IMR-90 (cell line): ENCODE results near the gene NIPSNAP3A. TPM values are rescaled to one million over a fixed set of nuclear protein-coding genes. Genes with fewer than 3 reads are reported as not detected.

Experiments used
- ATAC-seq: fragments of 200-7000 bp; cut with Tn5 transposase; 2 replicates; pipeline ENCODE4 v1.9.1; 2020; ENCODE audit warnings: low read depth, mild to moderate bottlenecking, moderate library complexity
- BruUV-seq: library from RNA; stranded (reverse); fragments of 400-500 nt; replicated peaks from 2 replicates; lab custom pipeline; 2021; lab: Mats Ljungman, UMichigan
- CTCF ChIA-PET: fragments of 300-600 bp; formaldehyde crosslinking; extraction: SDS; loops from one replicate; lab custom pipeline; 2021; ENCODE audit warnings: antibody characterized with exemption; lab: Yijun Ruan, JAX
- POLR2A ChIA-PET: fragments of 300-600 bp; sonication (Branson Sonifier 250); formaldehyde crosslinking; loops from one replicate; lab custom pipeline; 2022; ENCODE audit warnings: antibody characterized with exemption; ENCODE audit not compliant: unreplicated experiment; lab: Charles Lee
- DNase-seq: peaks from one replicate; pipeline ENCODE4 v3.0.0; 2013
- H2AFZ ChIP-seq: replicated peaks from 2 replicates; pipeline ENCODE3; 2013; ENCODE audit warnings: low read length, mild to moderate bottlenecking; ENCODE audit not compliant: poor library complexity
- H2AK5ac ChIP-seq: 2 replicates; pipeline ENCODE4 v1.6.1; 2013; ENCODE audit warnings: low read depth, low read length, inconsistent platforms
- H2AK9ac ChIP-seq: replicated peaks from 2 replicates; pipeline ENCODE3; 2013; ENCODE audit warnings: mild to moderate bottlenecking, low read depth, low read length, moderate library complexity; ENCODE audit not compliant: poor library complexity
- H2BK120ac ChIP-seq: 2 replicates; pipeline ENCODE4 v1.6.1; 2013; ENCODE audit warnings: low read depth, low read length, inconsistent platforms
- H2BK15ac ChIP-seq: 3 replicates; pipeline ENCODE4 v1.6.1; 2013; ENCODE audit warnings: low read depth, low read length, inconsistent platforms
- H2BK20ac ChIP-seq: 2 replicates; pipeline ENCODE4 v1.6.1; 2013; ENCODE audit warnings: low read depth, mild to moderate bottlenecking, inconsistent platforms, low read length, moderate library complexity
- H2BK5ac ChIP-seq: 2 replicates; pipeline ENCODE4 v1.6.1; 2013; ENCODE audit warnings: mild to moderate bottlenecking, low read depth, low read length, inconsistent platforms; ENCODE audit not compliant: poor library complexity, severe bottlenecking
- H3K14ac ChIP-seq: replicated peaks from 2 replicates; pipeline ENCODE4 v1.6.1; 2013; ENCODE audit warnings: low read depth, low read length, inconsistent platforms
- H3K18ac ChIP-seq: 2 replicates; pipeline ENCODE4 v1.6.1; 2013; ENCODE audit warnings: low read depth, low read length, control low read depth
- H3K23ac ChIP-seq: 2 replicates; pipeline ENCODE4 v1.6.1; 2013; ENCODE audit warnings: low read depth, low read length, inconsistent platforms
- H3K27ac ChIP-seq: 2 replicates; pipeline ENCODE4 v1.5.1; 2013; ENCODE audit warnings: mild to moderate bottlenecking, control low read depth, low read length; ENCODE audit not compliant: insufficient read depth
- H3K27me3 ChIP-seq: 2 replicates; pipeline ENCODE4 v1.6.1; 2013; ENCODE audit warnings: low read length; ENCODE audit not compliant: control insufficient read depth, insufficient read depth
- H3K36me3 ChIP-seq: 2 replicates; pipeline ENCODE4 v1.6.1; 2013; ENCODE audit warnings: low read length, mixed read lengths; ENCODE audit not compliant: control insufficient read depth, insufficient read depth
- H3K4ac ChIP-seq: 2 replicates; pipeline ENCODE4 v1.6.1; 2013; ENCODE audit warnings: low read depth, low read length, inconsistent platforms
- H3K4me1 ChIP-seq: 2 replicates; pipeline ENCODE4 v1.6.1; 2013; ENCODE audit warnings: low read length, mixed read lengths; ENCODE audit not compliant: control insufficient read depth, insufficient read depth
- H3K4me2 ChIP-seq: 2 replicates; pipeline ENCODE4 v1.6.1; 2013; ENCODE audit warnings: low read depth, mild to moderate bottlenecking, control low read depth, low read length, moderate library complexity
- H3K4me3 ChIP-seq: 2 replicates; pipeline ENCODE4 v1.5.1; 2013; ENCODE audit warnings: low read depth, mild to moderate bottlenecking, control low read depth, low read length, moderate library complexity; ENCODE audit not compliant: insufficient read depth
- H3K56ac ChIP-seq: 2 replicates; pipeline ENCODE4 v1.6.1; 2013; ENCODE audit warnings: low read length, inconsistent platforms; ENCODE audit not compliant: insufficient read depth; ENCODE audit errors: extremely low read depth
- H3K79me1 ChIP-seq, 2 experiments: 2 replicates each; pipeline ENCODE4 v1.6.1; 2013; ENCODE audit warnings: low read length in 2 of 2, inconsistent platforms in 1 of 2, low read depth in 1 of 2
- H3K9ac ChIP-seq: 2 replicates; pipeline ENCODE4 v1.6.1; 2013; ENCODE audit warnings: low read depth, low read length, control low read depth
- H3K9me1 ChIP-seq: 2 replicates; pipeline ENCODE4 v1.6.1; 2013; ENCODE audit warnings: low read length, inconsistent platforms; ENCODE audit not compliant: insufficient read depth
- H3K9me3 ChIP-seq: 2 replicates; pipeline ENCODE4 v1.6.1; 2013; ENCODE audit warnings: low read length; ENCODE audit not compliant: control insufficient read depth, insufficient read depth
- H4K20me1 ChIP-seq: 2 replicates; pipeline ENCODE4 v1.6.1; 2013; ENCODE audit warnings: low read length, inconsistent platforms; ENCODE audit not compliant: insufficient read depth
- H4K5ac ChIP-seq: 2 replicates; pipeline ENCODE4 v1.6.1; 2013; ENCODE audit warnings: mild to moderate bottlenecking, low read depth, low read length, control low read depth
- H4K8ac ChIP-seq, 2 experiments: 2 replicates each; pipeline ENCODE4 v1.6.1; 2013; ENCODE audit warnings: low read depth in 2 of 2, low read length in 2 of 2, control low read depth in 1 of 2, inconsistent platforms in 1 of 2
- H4K91ac ChIP-seq: 2 replicates; pipeline ENCODE4 v1.6.1; 2013; ENCODE audit warnings: low read depth, low read length, inconsistent platforms; ENCODE audit not compliant: insufficient read depth
- BHLHE40 ChIP-seq: fragments of 150-350 bp; IDR thresholded peaks from 2 replicates; pipeline ENCODE4 v1.6.1; 2016; ENCODE audit warnings: mild to moderate bottlenecking, low read depth, low read length
- CEBPB ChIP-seq: IDR thresholded peaks from 2 replicates; pipeline ENCODE4 v1.6.1; 2012; ENCODE audit warnings: low read depth, low read length, improper control_type of control experiment
- CHD1 ChIP-seq: IDR thresholded peaks from 2 replicates; pipeline ENCODE4 v1.6.1; 2012; ENCODE audit warnings: low read depth, low read length, improper control_type of control experiment
- CTCF ChIP-seq: conservative IDR thresholded peaks from 2 replicates; pipeline ENCODE4 v1.5.1; 2012; ENCODE audit warnings: mild to moderate bottlenecking, low read depth, low read length, improper control_type of control experiment
- ELK1 ChIP-seq: fragments of 150-350 bp; IDR thresholded peaks from 2 replicates; pipeline ENCODE4 v1.6.1; 2016; ENCODE audit warnings: low read depth, mild to moderate bottlenecking, low read length, moderate library complexity, borderline replicate concordance
- FOS ChIP-seq: fragments of 150-350 bp; IDR thresholded peaks from 2 replicates; pipeline ENCODE4 v1.6.1; 2016; ENCODE audit warnings: low read depth, low read length
- MAFK ChIP-seq: IDR thresholded peaks from 2 replicates; pipeline ENCODE4 v1.6.1; 2012; ENCODE audit warnings: low read depth, low read length, improper control_type of control experiment
- MAZ ChIP-seq: IDR thresholded peaks from 2 replicates; pipeline ENCODE4 v1.6.1; 2012; ENCODE audit warnings: low read depth, mild to moderate bottlenecking, low read length, improper control_type of control experiment, moderate library complexity, borderline replicate concordance
- NFE2L2 ChIP-seq: fragments of 150-350 bp; IDR thresholded peaks from 2 replicates; pipeline ENCODE4 v1.6.1; 2016; ENCODE audit warnings: low read depth, mild to moderate bottlenecking, low read length
- POLR2A ChIP-seq: IDR thresholded peaks from 2 replicates; pipeline ENCODE4 v1.6.1; 2012; ENCODE audit warnings: mild to moderate bottlenecking, low read depth, low read length
- RAD21 ChIP-seq: IDR thresholded peaks from 2 replicates; pipeline ENCODE4 v1.6.1; 2012; ENCODE audit warnings: low read length, improper control_type of control experiment
- RCOR1 ChIP-seq: IDR thresholded peaks from 2 replicates; pipeline ENCODE4 v1.6.1; 2012; ENCODE audit warnings: mild to moderate bottlenecking, low read length, improper control_type of control experiment; ENCODE audit not compliant: insufficient replicate concordance
- RFX5 ChIP-seq: IDR thresholded peaks from 2 replicates; pipeline ENCODE4 v1.8.0; 2012; ENCODE audit warnings: low read depth, mild to moderate bottlenecking, low read length, moderate library complexity
- USF2 ChIP-seq: fragments of 150-350 bp; IDR thresholded peaks from 2 replicates; pipeline ENCODE4 v1.6.1; 2017; ENCODE audit warnings: mild to moderate bottlenecking, antibody characterized with exemption, low read length, low read depth
- WGBS, 2 experiments: methylation state at CpG; one replicate each; pipeline versions ENCODE4 v1.1.5 to v1.1.7; 2013; ENCODE audit warnings: missing lambda C conversion rate in 2 of 2; ENCODE audit not compliant: insufficient read length in 1 of 2; ENCODE audit errors: extremely low coverage in 2 of 2; 5-methylcytosine and 5-hydroxymethylcytosine counted together
- dilution Hi-C: fragments of 300-500 bp; cut with HindIII; formaldehyde crosslinking; loops from one replicate; pipeline ENCODE4 v1.14.3; 2018; ENCODE audit warnings: low sequenced_read_pairs; ENCODE audit not compliant: unreplicated experiment
- in situ Hi-C: fragments of 300-500 bp; cut with MboI; formaldehyde crosslinking; loops from 3 replicates; pipeline ENCODE4 v1.14.3; 2019; ENCODE audit warnings: low sequenced_read_pairs, inconsistent platforms, mixed read lengths
- intact Hi-C: fragments of 100-400 bp; cut with micrococcal nuclease; formaldehyde crosslinking; loops from 2 replicates; pipeline ENCODE4 v1.10.0; 2022
- polyA plus RNA-seq, 3 experiments: library from polyadenylated mRNA; depleted of rRNA; stranded (reverse); fragments of >200 nt; gene quantifications; 2 replicates each; pipeline ENCODE4 v1.2.3, GENCODE V29; 2012; ENCODE audit warnings: low replicate concordance in 1 of 3
- total RNA-seq: library from RNA; depleted of rRNA; stranded (reverse); fragments of >200 nt; gene quantifications from 2 replicates; pipeline ENCODE4 v1.2.3, GENCODE V29; 2012

The NIPSNAP3A gene
- total and polyA plus RNA-seq, 2 of the 4 experiments (the other 2 are of a cell fraction): 21.4 to 32.1 TPM

- Histone ChIP-seq H3K4me3 (no peak overlapping the region), H3K4ac (no peak overlapping the region), H4K5ac (no peak overlapping the region), H3K56ac (no peak overlapping the region), H3K4me2 (no peak overlapping the region), H2BK120ac (no peak overlapping the region), H2BK20ac (no peak overlapping the region), H3K36me3 (no peaks in the 10 kb centered on the region), H3K9ac (no peak overlapping the region), H3K23ac (no peak overlapping the region), H4K91ac (no peak overlapping the region), H3K4me1 (no peaks in the 10 kb centered on the region), H2BK15ac (no peak overlapping the region), H3K9me1 (no peaks in the 10 kb centered on the region), H2AK5ac (no peak overlapping the region), H3K79me1 (no peaks in the 10 kb centered on the region), H3K27me3 (no peaks in the 10 kb centered on the region), H3K9me3 (no peaks in the 10 kb centered on the region), H3K27ac (no peak overlapping the region), H4K8ac (no peak overlapping the region), H2AFZ (no peak overlapping the region), H3K14ac (no peak overlapping the region), H2BK5ac (no peak overlapping the region), H3K18ac (no peak overlapping the region), H2AK9ac (no peak overlapping the region), H4K20me1 (no peaks in the 10 kb centered on the region)
- intact Hi-C loops: no loop called here
- in situ Hi-C loops: no loop called here
- no CpG with 5 or more reads among the region's 3 CpGs for WGBS, 2 experiments
- TF ChIP-seq CHD1: no peak
- TF ChIP-seq CEBPB: no peak
- TF ChIP-seq MAZ: no peak
- no peak for TF ChIP-seq RAD21
- TF ChIP-seq CTCF: no peak
- TF ChIP-seq ELK1: no peak
- TF ChIP-seq NFE2L2: no peak
- no peak for TF ChIP-seq RCOR1
- no peak for TF ChIP-seq POLR2A
- no peak for TF ChIP-seq FOS
- TF ChIP-seq MAFK: no peak
- TF ChIP-seq USF2: no peak
- no peak for TF ChIP-seq BHLHE40
- TF ChIP-seq RFX5: no peak
- ChIA-PET CTCF (interaction anchor here (0.7 kb wide), 1 partner anchor 45 kb away, joined by 3 read pairs; no protein-coding TSS in a partner anchor), POLR2A (no interaction called here)
- no TSS peak for BruUV-seq
- dilution Hi-C loops: no loop called here
- DNase-seq: no peak
- ATAC-seq: no peak
These were observed 9.0 kb upstream of the NIPSNAP3A start for GRCh38 chr9:104738452-104738851.
